T1000 (cell line): ENCODE results near the gene TULP1.
A peak's percentile ranks its signal among the peaks of the same experiment; 100 is the strongest.
"Not testable (repeated sequence)": the region's sequence is repeated elsewhere in the genome, so short reads cannot be mapped to it uniquely, and the experiment has no call there.

ENCODE experiments used
- DNase-seq: peaks from one replicate; lab custom pipeline; 2025; ENCODE audit warnings: mixed read lengths; lab: John Stamatoyannopoulos, UW

The TULP1 gene

GRCh38 chr6:35512740-35513139 is at the start of gene TULP1:
TULP1 (minus strand) TSS chr6:35512896; CDS start chr6:35512858, 38 bp downstream.
- no peak for DNase-seq

- DNase-seq: no peak
Observed at GRCh38 chr6:35562060-35562459, 49.4 kb upstream of the TULP1 start.

GRCh38 chr6:35561113-35561512 is 48.4 kb upstream of the TULP1 start:
- no peak for DNase-seq

GRCh38 chr6:35558571-35558970 is 45.9 kb upstream of the TULP1 start:
- no peak for DNase-seq

- no peak for DNase-seq
Observed at GRCh38 chr6:35557239-35557638, 44.5 kb upstream of the TULP1 start.

GRCh38 chr6:35554811-35555210 is 42.1 kb upstream of the TULP1 start:
- DNase-seq: no peak

GRCh38 chr6:35553315-35553714 is 40.6 kb upstream of the TULP1 start:
- no peak for DNase-seq

- DNase-seq: no peak
Observed at GRCh38 chr6:35552285-35552917, 39.7 kb upstream of the TULP1 start.

- no peak for DNase-seq
Observed at GRCh38 chr6:35550437-35550836, 37.7 kb upstream of the TULP1 start.

- no peak for DNase-seq
Observed at GRCh38 chr6:35547676-35548075, 35.0 kb upstream of the TULP1 start.

GRCh38 chr6:35544769-35545361 is 32.2 kb upstream of the TULP1 start:
- DNase-seq: peak; percentile 27

GRCh38 chr6:35543459-35544193 is 30.9 kb upstream of the TULP1 start:
- no peak for DNase-seq

GRCh38 chr6:35541836-35542235 is 29.1 kb upstream of the TULP1 start:
- DNase-seq: no peak

- DNase-seq: no peak
Observed at GRCh38 chr6:35539223-35539622, 26.5 kb upstream of the TULP1 start.

GRCh38 chr6:35535847-35536246 is 23.2 kb upstream of the TULP1 start:
- DNase-seq: not testable (repeated sequence)

- no peak for DNase-seq
Observed at GRCh38 chr6:35534407-35535170, 21.9 kb upstream of the TULP1 start.

GRCh38 chr6:35533981-35534380 is 21.3 kb upstream of the TULP1 start:
- no peak for DNase-seq

- no peak for DNase-seq
Observed at GRCh38 chr6:35532126-35532525, 19.4 kb upstream of the TULP1 start.

GRCh38 chr6:35524380-35525020 is 11.8 kb upstream of the TULP1 start:
- DNase-seq: no peak

- peak; percentile 39 for DNase-seq
Observed at GRCh38 chr6:35522660-35523658, 10.3 kb upstream of the TULP1 start.

GRCh38 chr6:35522151-35522550 is 9.5 kb upstream of the TULP1 start:
- no peak for DNase-seq
